H9 (cell line): ENCODE results near the gene BLOC1S5. TPM values are rescaled to one million over a fixed set of nuclear protein-coding genes. Genes with fewer than 3 reads are reported as not detected.

Source experiments
- DNase-seq: peaks from one replicate; pipeline ENCODE4 v3.0.0-alpha.2; 2017
- H2AFZ ChIP-seq: one replicate; pipeline ENCODE4 v1.6.1; 2013; ENCODE audit warnings: mild to moderate bottlenecking, low read length, control low read depth, moderate library complexity
- H2AK5ac ChIP-seq: 2 replicates; pipeline ENCODE4 v1.6.1; 2013; ENCODE audit warnings: low read length, control low read depth, mixed read lengths; ENCODE audit not compliant: insufficient read length
- H2BK120ac ChIP-seq: one replicate; pipeline ENCODE4 v1.6.1; 2013; ENCODE audit warnings: low read depth, mild to moderate bottlenecking, low read length, control low read depth, inconsistent platforms; ENCODE audit not compliant: poor library complexity, severe bottlenecking
- H2BK12ac ChIP-seq: 2 replicates; pipeline ENCODE4 v1.6.1; 2013; ENCODE audit warnings: low read length, control low read depth, mixed read lengths, low read depth; ENCODE audit not compliant: insufficient read length
- H2BK15ac ChIP-seq: 2 replicates; pipeline ENCODE4 v1.6.1; 2013; ENCODE audit warnings: low read depth, low read length, control low read depth
- H2BK20ac ChIP-seq: one replicate; pipeline ENCODE4 v1.6.1; 2013; ENCODE audit warnings: low read depth, mild to moderate bottlenecking, low read length, control low read depth, inconsistent platforms; ENCODE audit not compliant: poor library complexity, severe bottlenecking
- H2BK5ac ChIP-seq: 2 replicates; pipeline ENCODE4 v1.6.1; 2013; ENCODE audit warnings: low read length, control low read depth, mixed read lengths; ENCODE audit not compliant: insufficient read length
- H3K14ac ChIP-seq: 2 replicates; pipeline ENCODE4 v1.6.1; 2013; ENCODE audit warnings: low read length, control low read depth; ENCODE audit not compliant: insufficient read depth
- H3K18ac ChIP-seq: 2 replicates; pipeline ENCODE4 v1.6.1; 2013; ENCODE audit warnings: low read depth, mild to moderate bottlenecking, mixed read lengths, low read length, control low read depth; ENCODE audit not compliant: insufficient read length
- H3K23ac ChIP-seq: 2 replicates; pipeline ENCODE4 v1.6.1; 2013; ENCODE audit warnings: low read length, control low read depth, mixed read lengths, low read depth; ENCODE audit not compliant: insufficient read length
- H3K23me2 ChIP-seq: 2 replicates; pipeline ENCODE4 v1.6.1; 2013; ENCODE audit warnings: low read depth, mild to moderate bottlenecking, mixed read lengths, low read length, control low read depth; ENCODE audit not compliant: insufficient read length, poor library complexity, severe bottlenecking
- H3K27ac ChIP-seq: 2 replicates; pipeline ENCODE4 v1.5.1; 2013; ENCODE audit warnings: low read length, control low read depth, mixed read lengths, low read depth; ENCODE audit not compliant: insufficient read length
- H3K27me3 ChIP-seq: 2 replicates; pipeline ENCODE4 v1.6.1; 2013; ENCODE audit warnings: low read length, control low read depth, inconsistent platforms; ENCODE audit not compliant: insufficient read depth
- H3K4ac ChIP-seq: 2 replicates; pipeline ENCODE4 v1.6.1; 2013; ENCODE audit warnings: low read depth, mild to moderate bottlenecking, control low read depth, inconsistent platforms, low read length, moderate library complexity
- H3K4me1 ChIP-seq: 2 replicates; pipeline ENCODE4 v1.6.1; 2013; ENCODE audit warnings: low read length, control low read depth, inconsistent platforms; ENCODE audit not compliant: insufficient read depth
- H3K4me2 ChIP-seq: 2 replicates; pipeline ENCODE4 v1.6.1; 2013; ENCODE audit warnings: low read length, control low read depth, mixed read lengths; ENCODE audit not compliant: insufficient read length, insufficient read depth
- H3K56ac ChIP-seq: 2 replicates; pipeline ENCODE4 v1.6.1; 2013; ENCODE audit warnings: low read depth, mild to moderate bottlenecking, mixed read lengths, low read length, control low read depth; ENCODE audit not compliant: insufficient read length
- H3K79me1 ChIP-seq: 2 replicates; pipeline ENCODE4 v1.6.1; 2013; ENCODE audit warnings: low read depth, mild to moderate bottlenecking, moderate library complexity, low read length, control low read depth, inconsistent platforms; ENCODE audit not compliant: insufficient read depth, poor library complexity, severe bottlenecking
- H3K79me2 ChIP-seq: 2 replicates; pipeline ENCODE4 v1.6.1; 2013; ENCODE audit warnings: low read length, control low read depth, inconsistent platforms; ENCODE audit not compliant: insufficient read depth
- H3K9ac ChIP-seq: 2 replicates; pipeline ENCODE4 v1.6.1; 2013; ENCODE audit warnings: low read length, control low read depth, mixed read lengths; ENCODE audit not compliant: insufficient read length; ENCODE audit errors: extremely low read depth
- H3K9me3 ChIP-seq: one replicate; pipeline ENCODE4 v1.6.1; 2013; ENCODE audit warnings: low read depth, low read length, inconsistent platforms; ENCODE audit not compliant: control insufficient read depth
- H3T11ph ChIP-seq: one replicate; pipeline ENCODE4 v1.6.1; 2013; ENCODE audit warnings: mild to moderate bottlenecking, low read length, control low read depth, inconsistent platforms
- H4K20me1 ChIP-seq: one replicate; pipeline ENCODE4 v1.6.1; 2013; ENCODE audit not compliant: control insufficient read depth, insufficient read length, insufficient read depth
- H4K5ac ChIP-seq: 2 replicates; pipeline ENCODE4 v1.6.1; 2013; ENCODE audit warnings: low read depth, mild to moderate bottlenecking, mixed read lengths, low read length, control low read depth; ENCODE audit not compliant: insufficient read length
- H4K8ac ChIP-seq: replicated peaks from 2 replicates; pipeline ENCODE4 v1.6.1; 2013; ENCODE audit warnings: low read length, control low read depth, mixed read lengths, low read depth; ENCODE audit not compliant: insufficient read length
- H4K91ac ChIP-seq: 2 replicates; pipeline ENCODE4 v1.6.1; 2013; ENCODE audit warnings: low read depth, mild to moderate bottlenecking, moderate library complexity, mixed read lengths, low read length, control low read depth; ENCODE audit not compliant: insufficient read length
- H3K27ac Mint-ChIP-seq, 3 experiments: 2 replicates in 2 of 3; 3 replicates in 1 of 3; pipeline ENCODE4 v1.8.0; 2020 to 2021; ENCODE audit warnings: mixed read lengths in 3 of 3, mild to moderate bottlenecking in 1 of 3, moderate library complexity in 1 of 3
- H3K27me3 Mint-ChIP-seq: 2 replicates; pipeline ENCODE4 v1.8.0; 2021; ENCODE audit warnings: low read depth, mild to moderate bottlenecking, moderate library complexity, mixed read lengths
- H3K36me3 Mint-ChIP-seq, 3 experiments: 2 replicates in 2 of 3; 3 replicates in 1 of 3; pipeline ENCODE4 v1.8.0; 2020 to 2021; ENCODE audit warnings: low read depth in 3 of 3, mixed read lengths in 3 of 3; ENCODE audit not compliant: insufficient read depth in 1 of 3
- H3K4me1 Mint-ChIP-seq, 2 experiments: 2 replicates each; pipeline ENCODE4 v1.8.0; 2020; ENCODE audit warnings: mixed read lengths in 2 of 2
- H3K4me3 Mint-ChIP-seq, 2 experiments: 2 replicates in 1 of 2; 3 replicates in 1 of 2; pipeline ENCODE4 v1.8.0; 2020 to 2021; ENCODE audit warnings: mild to moderate bottlenecking in 2 of 2, mixed read lengths in 2 of 2, moderate library complexity in 1 of 2
- H3K9me3 Mint-ChIP-seq, 2 experiments: 2 replicates in 1 of 2; 3 replicates in 1 of 2; pipeline ENCODE4 v1.8.0; 2020; ENCODE audit warnings: mild to moderate bottlenecking in 2 of 2, mixed read lengths in 2 of 2, moderate library complexity in 1 of 2
- WGBS: extraction: QIAGEN DNeasy Blood & Tissue Kit; methylation state at CpG from one replicate; pipeline ENCODE4 v1.1.7; 2013; ENCODE audit warnings: missing lambda C conversion rate, low lambda C conversion rate, mixed read lengths; ENCODE audit not compliant: insufficient read length; ENCODE audit errors: extremely low coverage; 5-methylcytosine and 5-hydroxymethylcytosine counted together
- total RNA-seq: library from RNA; stranded (reverse); gene quantifications from 2 replicates; pipeline ENCODE4 v1.2.1, GENCODE V29; 2021
- TF ChIP-seq, protein P1 (sequence below): fragments of 200-600 bp; sonication (generic); conservative IDR thresholded peaks from 3 replicates; pipeline ENCODE4 v1.8.0; 2021; ENCODE audit warnings: antibody characterized with exemption, mild to moderate bottlenecking

The BLOC1S5 gene
- total RNA-seq, 1 experiment from 2014 or later = 15.6 TPM

- no peak overlapping the region for H3K4me2 ChIP-seq
- no peak overlapping the region for H4K91ac ChIP-seq
- H3K4me1 ChIP-seq = no peaks in the 10 kb centered on the region
- H3K27ac ChIP-seq = no peak overlapping the region
- H4K8ac ChIP-seq = no peak overlapping the region
- H2BK15ac ChIP-seq = no peak overlapping the region
- H3K79me2 ChIP-seq = no peaks in the 10 kb centered on the region
- H3K14ac ChIP-seq = no peak overlapping the region
- H3K9ac ChIP-seq = no peak overlapping the region
- H2AFZ ChIP-seq = no peak overlapping the region
- peaks cover 6 to 18% (median 14%) of the 10 kb centered on the region in 3 experiments; a peak in 6 of 7 replicates for H3K36me3 Mint-ChIP-seq
- H3K4me1 Mint-ChIP-seq = peaks cover 2 to 5% of the 10 kb centered on the region in 2 experiments; a peak in 3 of 4 replicates
- no peak overlapping the region for H2AK5ac ChIP-seq
- H3K27me3 Mint-ChIP-seq = peaks cover 2% of the 10 kb centered on the region; the same call in 1 of the 2 replicates
- no peak overlapping the region for H3T11ph ChIP-seq
- no peak overlapping the region for H2BK5ac ChIP-seq
- H3K27me3 ChIP-seq = no peaks in the 10 kb centered on the region
- H3K27ac Mint-ChIP-seq = no peak overlapping the region
- H3K79me1 ChIP-seq = no peaks in the 10 kb centered on the region
- WGBS = no CpG with 5 or more reads among the region's 2 CpGs
- H4K20me1 ChIP-seq = no peaks in the 10 kb centered on the region
- H4K5ac ChIP-seq = no peak overlapping the region
- no peak overlapping the region for H3K4me3 Mint-ChIP-seq
- TF ChIP-seq, protein P1, sequence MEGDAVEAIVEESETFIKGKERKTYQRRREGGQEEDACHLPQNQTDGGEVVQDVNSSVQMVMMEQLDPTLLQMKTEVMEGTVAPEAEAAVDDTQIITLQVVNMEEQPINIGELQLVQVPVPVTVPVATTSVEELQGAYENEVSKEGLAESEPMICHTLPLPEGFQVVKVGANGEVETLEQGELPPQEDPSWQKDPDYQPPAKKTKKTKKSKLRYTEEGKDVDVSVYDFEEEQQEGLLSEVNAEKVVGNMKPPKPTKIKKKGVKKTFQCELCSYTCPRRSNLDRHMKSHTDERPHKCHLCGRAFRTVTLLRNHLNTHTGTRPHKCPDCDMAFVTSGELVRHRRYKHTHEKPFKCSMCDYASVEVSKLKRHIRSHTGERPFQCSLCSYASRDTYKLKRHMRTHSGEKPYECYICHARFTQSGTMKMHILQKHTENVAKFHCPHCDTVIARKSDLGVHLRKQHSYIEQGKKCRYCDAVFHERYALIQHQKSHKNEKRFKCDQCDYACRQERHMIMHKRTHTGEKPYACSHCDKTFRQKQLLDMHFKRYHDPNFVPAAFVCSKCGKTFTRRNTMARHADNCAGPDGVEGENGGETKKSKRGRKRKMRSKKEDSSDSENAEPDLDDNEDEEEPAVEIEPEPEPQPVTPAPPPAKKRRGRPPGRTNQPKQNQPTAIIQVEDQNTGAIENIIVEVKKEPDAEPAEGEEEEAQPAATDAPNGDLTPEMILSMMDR = no peak
- no peak overlapping the region for H2BK120ac ChIP-seq
- H3K23ac ChIP-seq = no peak overlapping the region
- peaks cover 19 to 20% of the 10 kb centered on the region in 2 experiments for H3K9me3 Mint-ChIP-seq
- no peak overlapping the region for H2BK12ac ChIP-seq
- no peak overlapping the region for H3K4ac ChIP-seq
- no peak overlapping the region for H2BK20ac ChIP-seq
- peaks cover 8% of the 10 kb centered on the region for H3K9me3 ChIP-seq
- no peak overlapping the region for H3K18ac ChIP-seq
- no peak overlapping the region for H3K56ac ChIP-seq
- no peak for DNase-seq
- H3K23me2 ChIP-seq = no peaks in the 10 kb centered on the region
Measured at GRCh38 chr6:7973584-7973983, 90.6 kb downstream of the BLOC1S5 start.
